H9 (cell line): Measurements from ENCODE around the gene IL1A. TPM values are rescaled to one million over a fixed set of nuclear protein-coding genes. Genes with fewer than 3 reads are reported as not detected.

ENCODE experiments used
- DNase-seq: peaks from one replicate; pipeline ENCODE4 v3.0.0-alpha.2; 2017
- H2AFZ ChIP-seq: one replicate; pipeline ENCODE4 v1.6.1; 2013; ENCODE audit warnings: mild to moderate bottlenecking, low read length, control low read depth, moderate library complexity
- H2AK5ac ChIP-seq: 2 replicates; pipeline ENCODE4 v1.6.1; 2013; ENCODE audit warnings: low read length, control low read depth, mixed read lengths; ENCODE audit not compliant: insufficient read length
- H2BK120ac ChIP-seq: one replicate; pipeline ENCODE4 v1.6.1; 2013; ENCODE audit warnings: low read depth, mild to moderate bottlenecking, low read length, control low read depth, inconsistent platforms; ENCODE audit not compliant: poor library complexity, severe bottlenecking
- H2BK12ac ChIP-seq: 2 replicates; pipeline ENCODE4 v1.6.1; 2013; ENCODE audit warnings: low read length, control low read depth, mixed read lengths, low read depth; ENCODE audit not compliant: insufficient read length
- H2BK15ac ChIP-seq: 2 replicates; pipeline ENCODE4 v1.6.1; 2013; ENCODE audit warnings: low read depth, low read length, control low read depth
- H2BK20ac ChIP-seq: one replicate; pipeline ENCODE4 v1.6.1; 2013; ENCODE audit warnings: low read depth, mild to moderate bottlenecking, low read length, control low read depth, inconsistent platforms; ENCODE audit not compliant: poor library complexity, severe bottlenecking
- H2BK5ac ChIP-seq: 2 replicates; pipeline ENCODE4 v1.6.1; 2013; ENCODE audit warnings: low read length, control low read depth, mixed read lengths; ENCODE audit not compliant: insufficient read length
- H3K14ac ChIP-seq: 2 replicates; pipeline ENCODE4 v1.6.1; 2013; ENCODE audit warnings: low read length, control low read depth; ENCODE audit not compliant: insufficient read depth
- H3K18ac ChIP-seq: 2 replicates; pipeline ENCODE4 v1.6.1; 2013; ENCODE audit warnings: low read depth, mild to moderate bottlenecking, mixed read lengths, low read length, control low read depth; ENCODE audit not compliant: insufficient read length
- H3K23ac ChIP-seq: 2 replicates; pipeline ENCODE4 v1.6.1; 2013; ENCODE audit warnings: low read length, control low read depth, mixed read lengths, low read depth; ENCODE audit not compliant: insufficient read length
- H3K23me2 ChIP-seq: 2 replicates; pipeline ENCODE4 v1.6.1; 2013; ENCODE audit warnings: low read depth, mild to moderate bottlenecking, mixed read lengths, low read length, control low read depth; ENCODE audit not compliant: insufficient read length, poor library complexity, severe bottlenecking
- H3K27ac ChIP-seq: 2 replicates; pipeline ENCODE4 v1.5.1; 2013; ENCODE audit warnings: low read length, control low read depth, mixed read lengths, low read depth; ENCODE audit not compliant: insufficient read length
- H3K27me3 ChIP-seq: 2 replicates; pipeline ENCODE4 v1.6.1; 2013; ENCODE audit warnings: low read length, control low read depth, inconsistent platforms; ENCODE audit not compliant: insufficient read depth
- H3K4ac ChIP-seq: 2 replicates; pipeline ENCODE4 v1.6.1; 2013; ENCODE audit warnings: low read depth, mild to moderate bottlenecking, control low read depth, inconsistent platforms, low read length, moderate library complexity
- H3K4me1 ChIP-seq: 2 replicates; pipeline ENCODE4 v1.6.1; 2013; ENCODE audit warnings: low read length, control low read depth, inconsistent platforms; ENCODE audit not compliant: insufficient read depth
- H3K4me2 ChIP-seq: 2 replicates; pipeline ENCODE4 v1.6.1; 2013; ENCODE audit warnings: low read length, control low read depth, mixed read lengths; ENCODE audit not compliant: insufficient read length, insufficient read depth
- H3K56ac ChIP-seq: 2 replicates; pipeline ENCODE4 v1.6.1; 2013; ENCODE audit warnings: low read depth, mild to moderate bottlenecking, mixed read lengths, low read length, control low read depth; ENCODE audit not compliant: insufficient read length
- H3K79me1 ChIP-seq: 2 replicates; pipeline ENCODE4 v1.6.1; 2013; ENCODE audit warnings: low read depth, mild to moderate bottlenecking, moderate library complexity, low read length, control low read depth, inconsistent platforms; ENCODE audit not compliant: insufficient read depth, poor library complexity, severe bottlenecking
- H3K79me2 ChIP-seq: 2 replicates; pipeline ENCODE4 v1.6.1; 2013; ENCODE audit warnings: low read length, control low read depth, inconsistent platforms; ENCODE audit not compliant: insufficient read depth
- H3K9ac ChIP-seq: 2 replicates; pipeline ENCODE4 v1.6.1; 2013; ENCODE audit warnings: low read length, control low read depth, mixed read lengths; ENCODE audit not compliant: insufficient read length; ENCODE audit errors: extremely low read depth
- H3K9me3 ChIP-seq: one replicate; pipeline ENCODE4 v1.6.1; 2013; ENCODE audit warnings: low read depth, low read length, inconsistent platforms; ENCODE audit not compliant: control insufficient read depth
- H3T11ph ChIP-seq: one replicate; pipeline ENCODE4 v1.6.1; 2013; ENCODE audit warnings: mild to moderate bottlenecking, low read length, control low read depth, inconsistent platforms
- H4K20me1 ChIP-seq: one replicate; pipeline ENCODE4 v1.6.1; 2013; ENCODE audit not compliant: control insufficient read depth, insufficient read length, insufficient read depth
- H4K5ac ChIP-seq: 2 replicates; pipeline ENCODE4 v1.6.1; 2013; ENCODE audit warnings: low read depth, mild to moderate bottlenecking, mixed read lengths, low read length, control low read depth; ENCODE audit not compliant: insufficient read length
- H4K8ac ChIP-seq: replicated peaks from 2 replicates; pipeline ENCODE4 v1.6.1; 2013; ENCODE audit warnings: low read length, control low read depth, mixed read lengths, low read depth; ENCODE audit not compliant: insufficient read length
- H4K91ac ChIP-seq: 2 replicates; pipeline ENCODE4 v1.6.1; 2013; ENCODE audit warnings: low read depth, mild to moderate bottlenecking, moderate library complexity, mixed read lengths, low read length, control low read depth; ENCODE audit not compliant: insufficient read length
- H3K27ac Mint-ChIP-seq, 3 experiments: 2 replicates in 2 of 3; 3 replicates in 1 of 3; pipeline ENCODE4 v1.8.0; 2020 to 2021; ENCODE audit warnings: mixed read lengths in 3 of 3, mild to moderate bottlenecking in 1 of 3, moderate library complexity in 1 of 3
- H3K27me3 Mint-ChIP-seq: 2 replicates; pipeline ENCODE4 v1.8.0; 2021; ENCODE audit warnings: low read depth, mild to moderate bottlenecking, moderate library complexity, mixed read lengths
- H3K36me3 Mint-ChIP-seq, 3 experiments: 2 replicates in 2 of 3; 3 replicates in 1 of 3; pipeline ENCODE4 v1.8.0; 2020 to 2021; ENCODE audit warnings: low read depth in 3 of 3, mixed read lengths in 3 of 3; ENCODE audit not compliant: insufficient read depth in 1 of 3
- H3K4me1 Mint-ChIP-seq, 2 experiments: 2 replicates each; pipeline ENCODE4 v1.8.0; 2020; ENCODE audit warnings: mixed read lengths in 2 of 2
- H3K4me3 Mint-ChIP-seq, 2 experiments: 2 replicates in 1 of 2; 3 replicates in 1 of 2; pipeline ENCODE4 v1.8.0; 2020 to 2021; ENCODE audit warnings: mild to moderate bottlenecking in 2 of 2, mixed read lengths in 2 of 2, moderate library complexity in 1 of 2
- H3K9me3 Mint-ChIP-seq, 2 experiments: 2 replicates in 1 of 2; 3 replicates in 1 of 2; pipeline ENCODE4 v1.8.0; 2020; ENCODE audit warnings: mild to moderate bottlenecking in 2 of 2, mixed read lengths in 2 of 2, moderate library complexity in 1 of 2
- WGBS: extraction: QIAGEN DNeasy Blood & Tissue Kit; methylation state at CpG from one replicate; pipeline ENCODE4 v1.1.7; 2013; ENCODE audit warnings: missing lambda C conversion rate, low lambda C conversion rate, mixed read lengths; ENCODE audit not compliant: insufficient read length; ENCODE audit errors: extremely low coverage; 5-methylcytosine and 5-hydroxymethylcytosine counted together
- total RNA-seq: library from RNA; stranded (reverse); gene quantifications from 2 replicates; pipeline ENCODE4 v1.2.1, GENCODE V29; 2021
- TF ChIP-seq, protein P1 (sequence below): fragments of 200-600 bp; sonication (generic); conservative IDR thresholded peaks from 3 replicates; pipeline ENCODE4 v1.8.0; 2021; ENCODE audit warnings: antibody characterized with exemption, mild to moderate bottlenecking

IL1A gene
- total RNA-seq, 1 experiment from 2014 or later = 0.35 TPM

DNA sequence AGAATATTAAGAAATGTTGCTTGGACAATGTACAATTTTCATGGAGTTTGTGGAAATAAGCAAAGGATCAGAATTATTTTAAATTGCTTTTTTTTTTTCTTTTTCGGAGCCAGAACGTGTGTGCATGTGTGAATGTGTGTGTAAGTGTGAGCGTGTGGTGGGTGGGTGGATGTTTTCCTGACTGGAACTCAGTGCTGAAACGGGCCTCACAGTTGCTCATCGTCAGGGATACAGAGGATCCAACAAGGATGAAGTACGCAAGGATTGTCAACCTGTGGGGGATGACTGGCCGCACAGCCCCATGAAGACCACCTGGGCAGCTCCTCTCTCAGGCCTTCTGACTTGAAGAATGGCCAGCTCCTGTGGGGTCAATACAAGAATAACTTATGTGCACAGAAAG, 34.8 kb upstream of the IL1A start:
- Mint-ChIP-seq H3K4me1 (peaks cover 47% of the 10 kb centered on the region in 2 experiments), H3K27ac (no peak overlapping the region; a peak in 1 of 7 replicates), H3K27me3 (peaks cover 2% of the 10 kb centered on the region; the same call in 1 of the 2 replicates), H3K9me3 (peaks cover 0 to 3% of the 10 kb centered on the region in 2 experiments; a peak in 3 of 5 replicates), H3K36me3 (peaks cover 0 to 2% (median 0%) of the 10 kb centered on the region in 3 experiments; a peak in 2 of 7 replicates), H3K4me3 (no peak overlapping the region)
- H2BK12ac ChIP-seq = no peak overlapping the region
- H3K14ac ChIP-seq = no peak overlapping the region
- H3K4ac ChIP-seq = no peak overlapping the region
- no peak overlapping the region for H2AK5ac ChIP-seq
- no peak overlapping the region for H3K18ac ChIP-seq
- no peak overlapping the region for H3T11ph ChIP-seq
- no peak overlapping the region for H2BK20ac ChIP-seq
- H2AFZ ChIP-seq = no peak overlapping the region
- WGBS = no CpG with 5 or more reads among the region's 7 CpGs
- TF ChIP-seq, protein P1, sequence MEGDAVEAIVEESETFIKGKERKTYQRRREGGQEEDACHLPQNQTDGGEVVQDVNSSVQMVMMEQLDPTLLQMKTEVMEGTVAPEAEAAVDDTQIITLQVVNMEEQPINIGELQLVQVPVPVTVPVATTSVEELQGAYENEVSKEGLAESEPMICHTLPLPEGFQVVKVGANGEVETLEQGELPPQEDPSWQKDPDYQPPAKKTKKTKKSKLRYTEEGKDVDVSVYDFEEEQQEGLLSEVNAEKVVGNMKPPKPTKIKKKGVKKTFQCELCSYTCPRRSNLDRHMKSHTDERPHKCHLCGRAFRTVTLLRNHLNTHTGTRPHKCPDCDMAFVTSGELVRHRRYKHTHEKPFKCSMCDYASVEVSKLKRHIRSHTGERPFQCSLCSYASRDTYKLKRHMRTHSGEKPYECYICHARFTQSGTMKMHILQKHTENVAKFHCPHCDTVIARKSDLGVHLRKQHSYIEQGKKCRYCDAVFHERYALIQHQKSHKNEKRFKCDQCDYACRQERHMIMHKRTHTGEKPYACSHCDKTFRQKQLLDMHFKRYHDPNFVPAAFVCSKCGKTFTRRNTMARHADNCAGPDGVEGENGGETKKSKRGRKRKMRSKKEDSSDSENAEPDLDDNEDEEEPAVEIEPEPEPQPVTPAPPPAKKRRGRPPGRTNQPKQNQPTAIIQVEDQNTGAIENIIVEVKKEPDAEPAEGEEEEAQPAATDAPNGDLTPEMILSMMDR = no peak
- no peak overlapping the region for H2BK120ac ChIP-seq
- no peak overlapping the region for H4K91ac ChIP-seq
- no peak overlapping the region for H3K4me2 ChIP-seq
- no peak overlapping the region for H2BK5ac ChIP-seq
- no peak overlapping the region for H4K8ac ChIP-seq
- H3K56ac ChIP-seq = no peak overlapping the region
- H4K20me1 ChIP-seq = no peaks in the 10 kb centered on the region
- no peak overlapping the region for H4K5ac ChIP-seq
- no peaks in the 10 kb centered on the region for H3K9me3 ChIP-seq
- H3K4me1 ChIP-seq = peaks cover 14% of the 10 kb centered on the region; the same call in 1 of the 2 replicates
- no peak overlapping the region for H3K23ac ChIP-seq
- H3K79me1 ChIP-seq = no peaks in the 10 kb centered on the region
- no peaks in the 10 kb centered on the region for H3K23me2 ChIP-seq
- no peak overlapping the region for H2BK15ac ChIP-seq
- no peak overlapping the region for H3K9ac ChIP-seq
- no peak for DNase-seq
- no peaks in the 10 kb centered on the region for H3K27me3 ChIP-seq
- H3K27ac ChIP-seq = no peak overlapping the region
- no peaks in the 10 kb centered on the region for H3K79me2 ChIP-seq
